ENCODE data around the gene BICDL2.

The BICDL2 gene

DNA sequence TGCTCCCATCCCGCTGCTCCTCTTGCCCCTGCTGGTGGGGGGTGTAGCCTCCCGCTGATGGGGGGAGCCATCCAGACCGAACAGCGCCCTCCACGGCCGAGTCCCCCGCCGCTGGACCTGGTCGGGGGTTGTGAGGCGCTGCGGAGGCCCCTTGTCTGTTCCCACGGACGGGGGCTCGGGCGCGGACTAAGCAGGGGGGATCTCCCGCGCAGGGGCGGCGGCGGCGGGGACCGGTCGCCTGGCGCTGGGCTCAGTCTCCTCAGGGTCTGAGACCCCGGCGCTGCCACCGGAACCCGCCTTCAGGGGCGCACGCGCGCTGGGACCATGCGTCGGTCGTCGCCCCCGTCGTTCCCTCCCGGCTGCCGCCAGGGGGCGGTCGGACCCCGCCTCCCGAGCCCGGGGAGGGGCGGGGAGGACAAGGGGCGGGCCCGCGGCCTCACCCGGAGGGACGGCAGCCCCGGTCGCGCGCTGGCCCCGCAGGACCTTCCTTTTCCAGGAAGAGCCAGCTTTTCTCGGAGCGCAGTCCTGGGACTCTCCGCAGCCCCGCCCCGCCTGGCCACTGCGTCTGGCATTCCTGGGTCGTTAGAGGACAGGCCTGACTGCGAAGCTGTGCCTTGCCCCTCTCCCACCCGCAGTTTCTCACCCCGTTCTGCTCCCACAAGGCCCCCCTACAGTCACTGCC lies 22.4 kb upstream of the BICDL2 start:
- Histone ChIP-seq H3K27ac (ENCODE audit: extremely low read depth, low read depth, low read length) (peak overlapping the region; percentile 77; the same call in 1 of the 2 replicates), H3K9me3 (ENCODE audit: control insufficient read depth, insufficient read depth, low read depth, low read length) (no peaks in the 10 kb centered on the region), H3K4me1 (ENCODE audit: control insufficient read depth, insufficient read depth, low read length) (peaks cover 3% of the 10 kb centered on the region), H3K36me3 (ENCODE audit: control insufficient read depth in 2 of 2, insufficient read depth in 1 of 2, low read length in 2 of 2) (peaks cover 0 to 17% of the 10 kb centered on the region in 2 experiments; a peak in 2 of 3 replicates), H3K4me3 (ENCODE audit: low read depth, low read length) (peak overlapping the region; percentile 87)
- CTCF ChIA-PET, result interaction anchor here (0.6 to 5.3 kb wide), 38 partner anchors 9 to 1343 kb away, joined by 3 to 54 read pairs (median 4); partner anchors contain the start of genes OR1F1, ZNF205 and ZSCAN10
- POLR2A ChIA-PET, result interaction anchor here (0.6 to 1.9 kb wide), 13 partner anchors 9 to 113 kb away, joined by 3 to 17 read pairs (median 4); partner anchors contain the start of genes ZNF213 and ZSCAN10
- no peak for TF ChIP-seq ZNF701 (tag by site-specific recombination; IDR thresholded peaks at IDR 0.05)
- TF ChIP-seq ZNF623 (tag by site-specific recombination; IDR thresholded peaks at IDR 0.05), result no peak
- TF ChIP-seq ZNF423 (tag by site-specific recombination; IDR thresholded peaks at IDR 0.05), result no peak
- no peak for TF ChIP-seq GLI2 (tag by site-specific recombination; IDR thresholded peaks at IDR 0.05; ENCODE audit: borderline replicate concordance, low read depth)
- TF ChIP-seq ZNF521 (tag by site-specific recombination; IDR thresholded peaks at IDR 0.05), result no peak
- TF ChIP-seq, protein P1, sequence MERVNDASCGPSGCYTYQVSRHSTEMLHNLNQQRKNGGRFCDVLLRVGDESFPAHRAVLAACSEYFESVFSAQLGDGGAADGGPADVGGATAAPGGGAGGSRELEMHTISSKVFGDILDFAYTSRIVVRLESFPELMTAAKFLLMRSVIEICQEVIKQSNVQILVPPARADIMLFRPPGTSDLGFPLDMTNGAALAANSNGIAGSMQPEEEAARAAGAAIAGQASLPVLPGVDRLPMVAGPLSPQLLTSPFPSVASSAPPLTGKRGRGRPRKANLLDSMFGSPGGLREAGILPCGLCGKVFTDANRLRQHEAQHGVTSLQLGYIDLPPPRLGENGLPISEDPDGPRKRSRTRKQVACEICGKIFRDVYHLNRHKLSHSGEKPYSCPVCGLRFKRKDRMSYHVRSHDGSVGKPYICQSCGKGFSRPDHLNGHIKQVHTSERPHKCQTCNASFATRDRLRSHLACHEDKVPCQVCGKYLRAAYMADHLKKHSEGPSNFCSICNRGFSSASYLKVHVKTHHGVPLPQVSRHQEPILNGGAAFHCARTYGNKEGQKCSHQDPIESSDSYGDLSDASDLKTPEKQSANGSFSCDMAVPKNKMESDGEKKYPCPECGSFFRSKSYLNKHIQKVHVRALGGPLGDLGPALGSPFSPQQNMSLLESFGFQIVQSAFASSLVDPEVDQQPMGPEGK (tag by site-specific recombination; IDR thresholded peaks at IDR 0.05), result peak; percentile 82
- no peak for TF ChIP-seq REPIN1 (tag by site-specific recombination; IDR thresholded peaks at IDR 0.05; ENCODE audit: low read depth)
- no peak for TF ChIP-seq ZNF658 (tag by site-specific recombination; IDR thresholded peaks at IDR 0.05)
- TF ChIP-seq, protein P2, sequence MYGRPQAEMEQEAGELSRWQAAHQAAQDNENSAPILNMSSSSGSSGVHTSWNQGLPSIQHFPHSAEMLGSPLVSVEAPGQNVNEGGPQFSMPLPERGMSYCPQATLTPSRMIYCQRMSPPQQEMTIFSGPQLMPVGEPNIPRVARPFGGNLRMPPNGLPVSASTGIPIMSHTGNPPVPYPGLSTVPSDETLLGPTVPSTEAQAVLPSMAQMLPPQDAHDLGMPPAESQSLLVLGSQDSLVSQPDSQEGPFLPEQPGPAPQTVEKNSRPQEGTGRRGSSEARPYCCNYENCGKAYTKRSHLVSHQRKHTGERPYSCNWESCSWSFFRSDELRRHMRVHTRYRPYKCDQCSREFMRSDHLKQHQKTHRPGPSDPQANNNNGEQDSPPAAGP (tag by site-specific recombination; IDR thresholded peaks at IDR 0.05), result peak; percentile 30; the same call in 1 of the 2 replicates
- no peak for TF ChIP-seq ZNF707 (tag by site-specific recombination; IDR thresholded peaks at IDR 0.05)
- TF ChIP-seq KLF10 (tag by site-specific recombination; IDR thresholded peaks at IDR 0.05), result peak; percentile 79
- no peak for TF ChIP-seq GLI4 (tag by site-specific recombination; IDR thresholded peaks at IDR 0.05)
- no peak for TF ChIP-seq ZNF239 (tag by site-specific recombination; IDR thresholded peaks at IDR 0.05)
- TF ChIP-seq ZNF843 (tag by site-specific recombination; IDR thresholded peaks at IDR 0.05), result 0 out of 2 replicates have a peak, but pooled peaks have one; percentile 12
- no peak for TF ChIP-seq FEZF1 (tag by site-specific recombination; IDR thresholded peaks at IDR 0.05)
- TF ChIP-seq YY2 (tag by site-specific recombination; IDR thresholded peaks at IDR 0.05), result no peak
- TF ChIP-seq ZNF791 (tag by site-specific recombination; IDR thresholded peaks at IDR 0.05), result no peak
- TF ChIP-seq ZNF292 (tag by site-specific recombination; IDR thresholded peaks at IDR 0.05; ENCODE audit: borderline replicate concordance, low read depth), result no peak
- TF ChIP-seq, protein P3, sequence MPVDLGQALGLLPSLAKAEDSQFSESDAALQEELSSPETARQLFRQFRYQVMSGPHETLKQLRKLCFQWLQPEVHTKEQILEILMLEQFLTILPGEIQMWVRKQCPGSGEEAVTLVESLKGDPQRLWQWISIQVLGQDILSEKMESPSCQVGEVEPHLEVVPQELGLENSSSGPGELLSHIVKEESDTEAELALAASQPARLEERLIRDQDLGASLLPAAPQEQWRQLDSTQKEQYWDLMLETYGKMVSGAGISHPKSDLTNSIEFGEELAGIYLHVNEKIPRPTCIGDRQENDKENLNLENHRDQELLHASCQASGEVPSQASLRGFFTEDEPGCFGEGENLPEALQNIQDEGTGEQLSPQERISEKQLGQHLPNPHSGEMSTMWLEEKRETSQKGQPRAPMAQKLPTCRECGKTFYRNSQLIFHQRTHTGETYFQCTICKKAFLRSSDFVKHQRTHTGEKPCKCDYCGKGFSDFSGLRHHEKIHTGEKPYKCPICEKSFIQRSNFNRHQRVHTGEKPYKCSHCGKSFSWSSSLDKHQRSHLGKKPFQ (tag by site-specific recombination; IDR thresholded peaks at IDR 0.05), result no peak
- TF ChIP-seq ZNF214 (tag by site-specific recombination; IDR thresholded peaks at IDR 0.05; ENCODE audit: borderline replicate concordance), result no peak
- TF ChIP-seq OSR2 (tag by site-specific recombination; IDR thresholded peaks at IDR 0.05), result no peak
- TF ChIP-seq, protein P4, sequence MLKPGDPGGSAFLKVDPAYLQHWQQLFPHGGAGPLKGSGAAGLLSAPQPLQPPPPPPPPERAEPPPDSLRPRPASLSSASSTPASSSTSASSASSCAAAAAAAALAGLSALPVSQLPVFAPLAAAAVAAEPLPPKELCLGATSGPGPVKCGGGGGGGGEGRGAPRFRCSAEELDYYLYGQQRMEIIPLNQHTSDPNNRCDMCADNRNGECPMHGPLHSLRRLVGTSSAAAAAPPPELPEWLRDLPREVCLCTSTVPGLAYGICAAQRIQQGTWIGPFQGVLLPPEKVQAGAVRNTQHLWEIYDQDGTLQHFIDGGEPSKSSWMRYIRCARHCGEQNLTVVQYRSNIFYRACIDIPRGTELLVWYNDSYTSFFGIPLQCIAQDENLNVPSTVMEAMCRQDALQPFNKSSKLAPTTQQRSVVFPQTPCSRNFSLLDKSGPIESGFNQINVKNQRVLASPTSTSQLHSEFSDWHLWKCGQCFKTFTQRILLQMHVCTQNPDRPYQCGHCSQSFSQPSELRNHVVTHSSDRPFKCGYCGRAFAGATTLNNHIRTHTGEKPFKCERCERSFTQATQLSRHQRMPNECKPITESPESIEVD (tag by site-specific recombination; IDR thresholded peaks at IDR 0.05), result no peak
- no peak for TF ChIP-seq ZNF629 (tag by site-specific recombination; IDR thresholded peaks at IDR 0.05)
- no peak for TF ChIP-seq ZNF621 (tag by site-specific recombination; IDR thresholded peaks at IDR 0.05)
- TF ChIP-seq ZBTB1 (tag by site-specific recombination; IDR thresholded peaks at IDR 0.05), result no peak
- TF ChIP-seq, protein P5, sequence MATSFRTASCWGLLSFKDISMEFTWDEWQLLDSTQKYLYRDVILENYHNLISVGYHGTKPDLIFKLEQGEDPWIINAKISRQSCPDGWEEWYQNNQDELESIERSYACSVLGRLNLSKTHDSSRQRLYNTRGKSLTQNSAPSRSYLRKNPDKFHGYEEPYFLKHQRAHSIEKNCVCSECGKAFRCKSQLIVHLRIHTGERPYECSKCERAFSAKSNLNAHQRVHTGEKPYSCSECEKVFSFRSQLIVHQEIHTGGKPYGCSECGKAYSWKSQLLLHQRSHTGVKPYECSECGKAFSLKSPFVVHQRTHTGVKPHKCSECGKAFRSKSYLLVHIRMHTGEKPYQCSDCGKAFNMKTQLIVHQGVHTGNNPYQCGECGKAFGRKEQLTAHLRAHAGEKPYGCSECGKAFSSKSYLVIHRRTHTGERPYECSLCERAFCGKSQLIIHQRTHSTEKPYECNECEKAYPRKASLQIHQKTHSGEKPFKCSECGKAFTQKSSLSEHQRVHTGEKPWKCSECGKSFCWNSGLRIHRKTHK (tag by site-specific recombination; IDR thresholded peaks at IDR 0.05), result no peak
- TF ChIP-seq, protein P6, sequence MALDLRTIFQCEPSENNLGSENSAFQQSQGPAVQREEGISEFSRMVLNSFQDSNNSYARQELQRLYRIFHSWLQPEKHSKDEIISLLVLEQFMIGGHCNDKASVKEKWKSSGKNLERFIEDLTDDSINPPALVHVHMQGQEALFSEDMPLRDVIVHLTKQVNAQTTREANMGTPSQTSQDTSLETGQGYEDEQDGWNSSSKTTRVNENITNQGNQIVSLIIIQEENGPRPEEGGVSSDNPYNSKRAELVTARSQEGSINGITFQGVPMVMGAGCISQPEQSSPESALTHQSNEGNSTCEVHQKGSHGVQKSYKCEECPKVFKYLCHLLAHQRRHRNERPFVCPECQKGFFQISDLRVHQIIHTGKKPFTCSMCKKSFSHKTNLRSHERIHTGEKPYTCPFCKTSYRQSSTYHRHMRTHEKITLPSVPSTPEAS (tag by site-specific recombination; IDR thresholded peaks at IDR 0.05), result no peak
- TF ChIP-seq, protein P7, sequence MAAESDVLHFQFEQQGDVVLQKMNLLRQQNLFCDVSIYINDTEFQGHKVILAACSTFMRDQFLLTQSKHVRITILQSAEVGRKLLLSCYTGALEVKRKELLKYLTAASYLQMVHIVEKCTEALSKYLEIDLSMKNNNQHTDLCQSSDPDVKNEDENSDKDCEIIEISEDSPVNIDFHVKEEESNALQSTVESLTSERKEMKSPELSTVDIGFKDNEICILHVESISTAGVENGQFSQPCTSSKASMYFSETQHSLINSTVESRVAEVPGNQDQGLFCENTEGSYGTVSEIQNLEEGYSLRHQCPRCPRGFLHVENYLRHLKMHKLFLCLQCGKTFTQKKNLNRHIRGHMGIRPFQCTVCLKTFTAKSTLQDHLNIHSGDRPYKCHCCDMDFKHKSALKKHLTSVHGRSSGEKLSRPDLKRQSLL (tag by site-specific recombination; IDR thresholded peaks at IDR 0.05), result peak; percentile 32; the same call in 1 of the 2 replicates

Data from HEK293 (cell line).